HG03520 (cell line): ENCODE results near the gene DYRK1B.
A peak's percentile ranks its signal among the peaks of the same experiment; 100 is the strongest.
"Not testable (repeated sequence)": the region's sequence is repeated elsewhere in the genome, so short reads cannot be mapped to it uniquely, and the experiment has no call there.

Experiments
- ATAC-seq: cut with Tn5 transposase; IDR thresholded peaks from one replicate; pipeline ENCODE4 v1.9.1; 2021; ENCODE audit warnings: mild to moderate bottlenecking, moderate library complexity; ENCODE audit not compliant: unreplicated experiment

DYRK1B gene

DNA sequence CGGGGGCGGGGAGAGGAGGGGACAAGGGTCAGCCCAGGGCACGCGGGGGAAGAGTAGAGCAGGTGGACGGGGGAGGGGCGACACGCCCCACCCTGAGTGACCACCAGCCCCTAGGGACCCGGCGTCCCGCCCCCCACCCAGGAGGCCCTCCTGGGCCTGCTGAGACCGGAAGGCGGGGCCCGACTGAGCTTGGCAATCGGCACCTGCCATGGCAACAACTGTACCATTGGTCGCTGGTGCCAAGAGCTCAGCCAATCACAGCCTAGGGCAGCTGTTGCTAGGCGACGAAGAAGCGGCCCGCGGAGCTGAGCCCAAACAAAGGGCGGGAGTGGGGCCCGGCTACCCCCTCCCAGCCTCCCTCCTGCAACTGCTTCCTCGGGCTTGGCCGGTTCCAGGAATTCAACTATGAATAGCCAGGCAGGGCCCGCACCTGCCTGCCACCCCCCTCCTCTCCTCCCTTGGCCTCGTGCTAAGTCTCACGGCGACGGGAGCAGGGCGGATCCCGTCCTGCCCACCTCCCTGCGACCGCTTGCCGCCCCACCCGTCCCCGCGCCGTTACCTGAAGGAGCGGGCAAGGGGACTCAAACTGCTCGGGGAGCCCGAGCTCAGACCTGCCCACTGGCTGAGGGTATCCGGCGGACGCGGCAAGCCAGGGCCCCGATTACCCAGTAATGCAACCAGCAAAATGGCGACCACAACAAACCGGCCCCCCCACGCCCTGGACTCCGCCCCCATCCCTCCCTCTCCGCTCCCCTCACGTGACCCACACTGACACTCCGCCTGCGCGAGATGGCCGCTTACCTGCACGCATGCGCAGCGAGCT, at the start of gene DYRK1B:
TSS of gene DYRK1B (minus strand) at position 699 of the 823 bp plus-strand sequence. CDS start 2,295 bp downstream, outside the sequence.
- peak; percentile 77 for ATAC-seq

- ATAC-seq: not testable (repeated sequence)
These were observed 48.7 kb upstream of the DYRK1B start for GRCh38 chr19:39882645-39883044.

GRCh38 chr19:39881495-39882110, 47.6 kb upstream of the DYRK1B start:
- ATAC-seq: not testable (repeated sequence)

DNA sequence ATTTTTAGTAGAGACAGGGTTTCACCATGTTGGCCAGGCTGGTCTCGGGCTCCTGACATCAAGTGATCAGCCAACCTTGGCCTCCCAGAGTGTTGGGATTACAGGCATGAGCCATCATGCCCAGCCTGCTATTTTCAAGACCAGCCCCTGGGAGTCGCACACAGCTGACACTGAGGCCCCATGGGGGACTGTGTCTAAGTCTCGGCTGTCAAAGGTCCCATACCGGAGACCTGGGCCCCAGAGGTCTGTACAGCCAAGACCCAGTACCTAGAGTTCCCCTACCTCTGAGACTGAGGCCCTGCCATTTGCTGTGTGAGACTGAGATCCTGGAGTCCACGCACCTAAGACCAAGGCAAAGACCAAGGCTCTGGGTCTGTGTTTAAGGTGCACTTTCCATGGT, 46.3 kb upstream of the DYRK1B start:
- not testable (repeated sequence) for ATAC-seq

GRCh38 chr19:39879796-39880195, 45.8 kb upstream of the DYRK1B start:
- not testable (repeated sequence) for ATAC-seq

- not testable (repeated sequence) for ATAC-seq
These were observed 44.9 kb upstream of the DYRK1B start for GRCh38 chr19:39878866-39879265.

DNA sequence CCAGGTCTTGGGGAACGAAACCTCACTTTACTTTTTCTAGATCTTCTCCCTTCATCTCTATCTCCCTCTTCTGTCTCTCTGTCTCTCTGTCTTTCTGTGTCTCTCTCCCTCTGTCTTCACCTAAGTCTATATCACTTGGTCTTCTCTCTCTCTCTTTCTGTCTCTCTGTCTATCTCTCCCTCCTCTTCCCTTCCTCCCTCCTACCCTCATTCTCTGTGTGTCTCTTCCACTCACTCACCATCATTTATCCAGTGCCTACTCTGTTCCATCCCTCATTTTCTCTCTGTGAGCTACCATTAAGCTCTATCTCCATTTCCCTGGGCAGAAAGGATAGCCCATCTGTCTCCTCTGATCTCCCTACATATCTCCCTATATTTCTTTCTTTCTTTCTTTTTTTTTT, 44.4 kb upstream of the DYRK1B start:
- no peak for ATAC-seq

- not testable (repeated sequence) for ATAC-seq
These were observed 44.0 kb upstream of the DYRK1B start for GRCh38 chr19:39877982-39878381.

- ATAC-seq: not testable (repeated sequence)
These were observed 43.5 kb upstream of the DYRK1B start for GRCh38 chr19:39877488-39877887.

DNA sequence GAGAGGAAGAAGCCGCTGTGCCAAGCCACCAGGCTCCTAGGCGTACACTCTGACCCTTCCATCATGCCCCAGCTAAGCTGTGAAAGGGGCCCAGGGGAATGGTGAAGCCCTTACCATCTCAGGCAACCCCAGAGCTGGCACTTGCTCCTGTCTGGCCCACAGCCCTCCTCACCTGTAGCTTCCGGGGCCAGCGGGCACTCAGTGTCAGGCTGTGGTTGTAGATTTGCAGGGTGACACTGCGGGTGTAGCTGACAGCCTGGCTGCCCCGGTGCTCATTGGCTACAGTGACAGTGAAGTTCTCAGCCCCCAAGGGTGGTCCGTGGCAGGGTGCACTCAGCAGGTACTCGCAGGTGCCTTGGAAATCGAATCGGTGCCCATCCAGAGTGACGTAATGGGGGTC, 42.5 kb upstream of the DYRK1B start:
- ATAC-seq: not testable (repeated sequence)

GRCh38 chr19:39875401-39875864, 41.5 kb upstream of the DYRK1B start:
- ATAC-seq: not testable (repeated sequence)

DNA sequence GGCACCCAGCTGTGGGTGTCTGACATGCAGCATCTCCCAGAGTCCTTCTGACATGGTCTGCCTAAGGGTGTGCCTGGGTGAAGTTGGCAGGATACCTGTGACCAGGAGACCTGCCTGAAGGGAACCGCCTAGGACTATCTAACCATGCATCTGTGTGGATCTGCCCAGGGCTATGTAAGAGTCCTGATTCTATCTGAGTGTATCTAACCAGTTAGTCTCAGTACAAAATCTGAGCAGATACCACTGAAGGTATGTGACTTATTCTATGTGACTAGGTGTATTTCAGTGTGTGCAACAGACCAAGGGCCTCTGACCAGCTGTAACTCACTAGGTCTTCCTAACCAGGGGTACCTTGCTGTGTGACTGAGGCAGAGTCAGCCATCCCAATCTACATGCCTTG, 40.4 kb upstream of the DYRK1B start:
- ATAC-seq: no peak

GRCh38 chr19:39873385-39873784, 39.4 kb upstream of the DYRK1B start:
- ATAC-seq: no peak

DNA sequence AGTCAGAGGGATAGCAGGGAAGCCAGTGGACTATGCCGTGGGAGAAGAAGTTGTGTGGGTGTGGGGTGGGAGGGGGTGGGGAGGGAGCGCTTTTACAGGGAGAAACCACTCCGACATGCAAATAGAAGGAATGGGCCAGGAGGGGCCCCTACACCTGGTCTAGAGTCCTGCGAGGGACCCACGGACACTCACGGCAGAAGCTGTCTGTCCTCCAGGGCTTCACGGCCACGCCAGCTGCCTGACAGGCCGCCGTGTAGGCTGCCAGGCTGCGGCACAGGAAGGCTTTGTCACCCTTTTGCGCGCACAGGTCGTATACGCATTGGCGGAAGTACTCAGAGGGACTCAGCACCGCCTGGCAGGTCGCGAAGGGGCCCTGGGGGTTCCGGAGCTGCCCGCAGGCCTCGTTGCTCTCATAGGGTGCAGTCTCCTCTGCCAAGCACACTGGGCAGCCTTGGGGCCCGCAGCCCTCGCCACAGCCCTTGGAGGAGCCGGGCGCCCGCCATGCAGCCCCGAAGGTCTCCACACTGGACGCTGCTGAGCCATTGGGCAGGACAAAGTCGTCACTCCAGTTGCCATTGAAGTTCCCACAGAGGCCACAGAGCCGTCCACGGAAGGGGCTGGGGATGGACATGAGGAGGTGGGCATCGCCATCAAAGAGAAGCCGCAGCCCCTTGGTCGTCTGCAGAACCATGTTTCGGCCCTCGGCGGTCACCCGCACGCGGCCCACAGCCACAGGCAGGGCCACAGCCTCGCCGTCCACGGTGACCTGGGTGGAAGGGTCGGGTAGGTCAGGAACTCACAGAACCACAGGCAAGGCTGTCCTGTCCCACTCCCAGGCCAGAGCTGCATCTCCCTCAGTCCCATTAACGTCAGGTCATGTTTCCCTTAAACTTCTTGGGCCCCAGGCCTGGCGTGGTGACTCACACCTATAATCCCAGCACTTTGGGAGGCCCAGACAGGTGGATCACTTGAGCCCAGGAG, 38.2 kb upstream of the DYRK1B start:
- no peak for ATAC-seq

- no peak for ATAC-seq
These were observed 37.4 kb upstream of the DYRK1B start for GRCh38 chr19:39871362-39871761.

GRCh38 chr19:39870171-39870971, 36.4 kb upstream of the DYRK1B start:
- ATAC-seq: no peak

DNA sequence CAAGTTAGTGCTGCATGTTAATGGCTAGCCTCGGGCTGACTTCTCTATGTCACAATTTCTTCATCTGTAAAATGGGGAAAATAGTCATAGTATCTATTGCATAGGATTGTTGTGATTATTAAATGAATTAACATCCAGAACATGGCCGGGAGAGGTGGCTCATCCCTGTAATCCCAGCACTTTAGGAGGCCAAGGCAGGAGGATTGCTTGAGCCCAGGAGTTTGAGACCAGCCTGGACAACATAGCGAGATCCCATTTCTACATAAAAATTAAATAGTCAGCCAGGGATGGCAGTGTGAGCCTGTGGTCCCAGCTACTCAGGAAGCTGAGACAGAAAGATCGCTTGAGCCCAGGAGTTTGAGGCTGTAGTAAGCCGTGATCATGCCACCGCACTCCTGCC, 34.0 kb upstream of the DYRK1B start:
- no peak for ATAC-seq

DNA sequence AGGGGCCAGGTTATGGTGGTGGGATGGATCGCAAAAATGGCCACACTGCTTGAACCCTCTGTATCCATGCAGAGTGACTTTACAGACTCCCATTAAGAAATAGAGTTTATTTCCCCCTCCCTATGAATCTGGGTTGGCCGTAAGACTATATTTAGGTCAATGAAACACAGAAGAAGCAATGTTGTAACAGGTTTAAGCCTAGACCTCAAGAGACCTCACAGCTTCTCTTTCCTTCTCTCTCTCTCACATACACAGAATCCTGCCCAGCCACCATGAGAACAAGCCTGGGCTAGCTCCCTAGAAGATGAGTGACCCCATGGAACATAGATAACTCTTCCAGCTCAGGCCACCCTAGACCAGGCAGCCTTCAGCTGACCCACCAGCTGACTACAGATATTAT, 33.2 kb upstream of the DYRK1B start:
- no peak for ATAC-seq

DNA sequence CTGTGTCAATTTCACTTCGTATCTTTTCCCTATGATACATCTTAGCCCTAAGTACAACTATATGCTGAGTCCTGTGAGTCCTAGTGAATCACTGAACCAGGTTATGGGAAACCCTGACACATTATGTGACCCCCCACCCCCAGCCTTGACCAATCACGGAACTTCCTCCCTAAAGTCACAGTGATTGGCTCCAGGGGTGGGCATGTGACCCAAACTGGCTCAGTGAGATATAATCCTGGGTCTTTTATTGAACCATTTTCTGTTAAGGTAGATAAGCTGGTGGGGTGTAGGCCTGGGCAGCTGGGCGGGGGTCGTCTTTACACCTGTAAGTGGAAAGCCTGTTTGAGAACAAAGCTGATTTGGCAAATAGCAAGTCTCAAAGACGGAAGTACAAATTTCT, 32.0 kb upstream of the DYRK1B start:
- ATAC-seq: no peak

- no peak for ATAC-seq
These were observed 31.2 kb upstream of the DYRK1B start for GRCh38 chr19:39865186-39865585.
